H1 (cell line): Measurements from ENCODE around the gene CLDN25. TPM values are rescaled to one million over a fixed set of nuclear protein-coding genes. Genes with fewer than 3 reads are reported as not detected.

ENCODE experiments used
- ATF2 ChIP-seq: IDR thresholded peaks from 2 replicates; pipeline ENCODE4 v1.6.1; 2012; ENCODE audit warnings: low read length, inconsistent platforms
- CHD7 ChIP-seq: fragments of 300-600 bp; sonication (generic); IDR thresholded peaks from 2 replicates; pipeline ENCODE4 v1.7.1; 2012; ENCODE audit warnings: low read length, moderate library complexity, mild to moderate bottlenecking, inconsistent platforms; ENCODE audit not compliant: insufficient replicate concordance
- EGR1 ChIP-seq: IDR thresholded peaks from 2 replicates; pipeline ENCODE4 v1.6.1; 2011; ENCODE audit warnings: low read depth, low read length, borderline replicate concordance
- EP300 ChIP-seq, 2 experiments: IDR thresholded peaks; 1 replicate in 1 of 2; 2 replicates in 1 of 2; pipeline ENCODE4 v1.6.1; 2011 to 2012; ENCODE audit warnings: low read depth in 2 of 2, low read length in 2 of 2, mild to moderate bottlenecking in 2 of 2, borderline replicate concordance in 1 of 2, inconsistent platforms in 1 of 2, moderate library complexity in 1 of 2
- KDM4A ChIP-seq: IDR thresholded peaks from one replicate; pipeline ENCODE4 v1.7.1; 2012; ENCODE audit warnings: low read depth, mild to moderate bottlenecking, moderate library complexity, low read length, inconsistent platforms; ENCODE audit not compliant: severe bottlenecking
- PHF8 ChIP-seq: fragments of 200-600 bp; sonication (generic); conservative IDR thresholded peaks from 2 replicates; pipeline ENCODE4 v1.7.1; 2012; ENCODE audit warnings: low read depth, mild to moderate bottlenecking, inconsistent platforms, low read length, moderate library complexity
- RNF2 ChIP-seq: fragments of 200-900, 300-1000 bp; sonication (generic); IDR thresholded peaks from 2 replicates; pipeline ENCODE4 v1.7.1; 2016; ENCODE audit warnings: borderline replicate concordance, low read depth, mild to moderate bottlenecking, antibody characterized with exemption, low read length; ENCODE audit not compliant: poor library complexity, severe bottlenecking; ENCODE audit errors: missing control alignments
- SAP30 ChIP-seq: fragments of 300-600 bp; sonication (generic); IDR thresholded peaks from 2 replicates; pipeline ENCODE4 v1.7.1; 2012; ENCODE audit warnings: low read length, moderate library complexity, mild to moderate bottlenecking, inconsistent platforms; ENCODE audit not compliant: insufficient read depth, insufficient replicate concordance
- SRF ChIP-seq: IDR thresholded peaks from 2 replicates; pipeline ENCODE4 v1.6.1; 2011; ENCODE audit warnings: mild to moderate bottlenecking, low read depth, low read length, moderate library complexity
- polyA plus RNA-seq, 7 experiments: library from polyadenylated mRNA; depleted of rRNA in 3 of 7; stranded (reverse) in 5 of 7; unstranded in 2 of 7; fragments of >200 nt in 5 of 7; fragments of 200-250 nt in 2 of 7; gene quantifications; 1 replicate in 5 of 7; 2 replicates in 1 of 7; 4 replicates in 1 of 7; pipeline versions ENCODE4 v1.2.1 to v1.2.3, GENCODE V29; 2011 to 2013; ENCODE audit warnings: missing spikeins in 2 of 7, mixed read lengths in 2 of 7
- total RNA-seq: library from RNA; stranded (reverse); fragmentation: NEBNext Ultra II Directional; extraction: Animal tissue kit (Norgen Biotek cat#: 25700); gene quantifications from 2 replicates; pipeline ENCODE4 v1.2.1, GENCODE V29; 2021

The CLDN25 gene
- total and polyA plus RNA-seq, 2 of the 8 experiments (the other 6 are each of a cell fraction or from before 2014, with no cell fraction given) = not detected

- TF ChIP-seq CHD7 (no peak), PHF8 (0 out of 2 replicates have a peak, but pooled peaks have one; percentile 24), EGR1 (no peak), SRF (no peak), ATF2 (no peak), KDM4A (no peak), RNF2 (no peak), SAP30 (peak; percentile 21), EP300 (IDR thresholded peaks at IDR 0.05; ENCODE audit: borderline replicate concordance in 1 of 2, low read depth in 2 of 2, low read length in 2 of 2) (no peak)
Observed at GRCh38 chr11:113773092-113773415, 6.5 kb upstream of the CLDN25 start (continued).
